Gastroesophageal sphincter (tissue), 4 donors: ENCODE measurements around the gene FAM3B. TPM values are rescaled to one million over a fixed set of nuclear protein-coding genes. Genes with fewer than 3 reads are reported as not detected.
A peak's percentile ranks its signal among the peaks of the same experiment; 100 is the strongest.

Experiments used
- ATAC-seq: fragments of 150-250 bp; one replicate; pipeline ENCODE4 v1.9.1; 2016; ENCODE audit warnings: mild to moderate bottlenecking, moderate library complexity
- H3K27ac ChIP-seq, 4 donors: fragments of 200-600 bp; sonication (generic) in 3 of 4; 1 replicate in 3 of 4; 2 replicates in 1 of 4; pipeline ENCODE4 v1.5.1; 2016 to 2019
- H3K27me3 ChIP-seq: fragments of 200-600 bp; sonication (generic); one replicate; pipeline ENCODE4 v1.5.1; 2019
- H3K36me3 ChIP-seq, 2 donors: fragments of 200-600 bp; sonication (generic); one replicate each; pipeline ENCODE4 v1.5.1; 2019; ENCODE audit warnings: control low read depth in 1 of 2
- H3K4me1 ChIP-seq, 3 donors: fragments of 200-600 bp; sonication (generic); 1 replicate in 2 of 3; 2 replicates in 1 of 3; pipeline ENCODE4 v1.5.1; 2016 to 2019; ENCODE audit warnings: control low read depth in 2 of 3
- H3K4me3 ChIP-seq, 2 donors: fragments of 200-600 bp; sonication (generic); one replicate each; pipeline ENCODE4 v1.5.1; 2019; ENCODE audit warnings: mild to moderate bottlenecking in 1 of 2, moderate library complexity in 1 of 2
- H3K9me3 ChIP-seq, 3 donors: fragments of 200-600 bp; sonication (generic); one replicate each; pipeline ENCODE4 v1.5.1; 2017 to 2019; ENCODE audit warnings: control low read depth in 2 of 3
- EP300 ChIP-seq: sonication (generic); formaldehyde crosslinking; IDR thresholded peaks from one replicate; pipeline ENCODE4 v1.6.1; 2017; ENCODE audit warnings: antibody characterized with exemption, mild to moderate bottlenecking
- POLR2A ChIP-seq, 2 donors: fragments of 450-650 bp; IDR thresholded peaks; one replicate each; pipeline ENCODE4 v1.6.1; 2017; ENCODE audit warnings: antibody characterized with exemption in 2 of 2, mild to moderate bottlenecking in 2 of 2, moderate library complexity in 1 of 2
- POLR2AphosphoS5 ChIP-seq: sonication (generic); formaldehyde crosslinking; IDR thresholded peaks from one replicate; pipeline ENCODE4 v1.6.1; 2017; ENCODE audit warnings: antibody characterized with exemption
- WGBS, 2 donors: methylation state at CpG; one replicate each; pipeline ENCODE4 v1.1.5; 2018; ENCODE audit warnings: low coverage in 1 of 2; 5-methylcytosine and 5-hydroxymethylcytosine counted together
- total RNA-seq, 4 donors: library from RNA; depleted of rRNA; stranded (reverse); fragments of >200 nt; gene quantifications; one replicate each; pipeline ENCODE4 v1.1.0, GENCODE V29; 2016
- TF ChIP-seq, protein P1 (sequence below), 4 experiments: fragments of 200-600 bp in 2 of 4; fragments of 450-650 bp in 2 of 4; sonication (generic) in 1 of 4; IDR thresholded peaks; one replicate each; pipeline ENCODE4 v1.5.1; 2017 to 2019; ENCODE audit warnings: antibody characterized with exemption in 4 of 4, mild to moderate bottlenecking in 2 of 4, moderate library complexity in 2 of 4

FAM3B gene
- total RNA-seq, 4 donors from 2014 or later: 0.31 to 7.1 TPM; not detected in 2

DNA sequence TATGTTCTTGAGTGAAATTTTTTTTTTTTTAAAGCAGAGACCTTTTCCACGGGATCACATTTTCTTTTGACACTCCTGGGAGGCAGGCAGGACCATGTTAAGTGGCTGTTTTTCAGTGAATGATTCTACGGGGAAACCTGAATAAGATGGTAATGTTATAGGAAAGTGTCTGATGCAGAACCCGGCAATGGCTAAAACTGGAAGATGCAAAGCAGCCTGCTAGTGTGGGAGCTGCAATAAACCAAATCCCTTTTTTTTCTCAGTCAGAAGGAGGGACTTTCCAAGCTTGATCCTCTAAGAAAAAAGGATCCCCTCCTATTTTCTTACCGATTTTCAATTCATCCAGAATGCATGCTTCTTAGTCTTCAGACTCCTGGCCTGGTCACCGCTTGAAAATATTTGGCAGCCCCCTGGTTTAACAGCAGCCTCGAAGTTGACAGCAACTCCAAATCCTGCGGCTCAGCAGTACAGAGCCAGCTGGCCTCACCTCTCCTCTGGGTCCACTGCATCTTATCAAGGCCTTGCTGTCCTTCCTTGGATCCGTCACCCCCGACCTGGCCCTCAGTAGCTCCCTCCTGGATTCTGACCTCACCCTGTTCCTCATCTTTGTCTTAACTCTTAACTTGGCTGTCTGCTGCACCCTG is 50.8 kb downstream of the FAM3B start:
- ATAC-seq: no peak
- Histone ChIP-seq H3K9me3 (no peaks in the 10 kb centered on the region), H3K4me1 (peaks cover 0 to 67% (median 6%) of the 10 kb centered on the region in 3 donors), H3K27me3 (peaks cover 44% of the 10 kb centered on the region), H3K4me3 (no peak overlapping the region), H3K27ac (peak overlapping the region in 1 of 4 donors; percentile 59), H3K36me3 (no peaks in the 10 kb centered on the region)
- TF ChIP-seq POLR2AphosphoS5 (no peak), EP300 (no peak), POLR2A (IDR thresholded peaks at IDR 0.05) (no peak)
- TF ChIP-seq, protein P1, sequence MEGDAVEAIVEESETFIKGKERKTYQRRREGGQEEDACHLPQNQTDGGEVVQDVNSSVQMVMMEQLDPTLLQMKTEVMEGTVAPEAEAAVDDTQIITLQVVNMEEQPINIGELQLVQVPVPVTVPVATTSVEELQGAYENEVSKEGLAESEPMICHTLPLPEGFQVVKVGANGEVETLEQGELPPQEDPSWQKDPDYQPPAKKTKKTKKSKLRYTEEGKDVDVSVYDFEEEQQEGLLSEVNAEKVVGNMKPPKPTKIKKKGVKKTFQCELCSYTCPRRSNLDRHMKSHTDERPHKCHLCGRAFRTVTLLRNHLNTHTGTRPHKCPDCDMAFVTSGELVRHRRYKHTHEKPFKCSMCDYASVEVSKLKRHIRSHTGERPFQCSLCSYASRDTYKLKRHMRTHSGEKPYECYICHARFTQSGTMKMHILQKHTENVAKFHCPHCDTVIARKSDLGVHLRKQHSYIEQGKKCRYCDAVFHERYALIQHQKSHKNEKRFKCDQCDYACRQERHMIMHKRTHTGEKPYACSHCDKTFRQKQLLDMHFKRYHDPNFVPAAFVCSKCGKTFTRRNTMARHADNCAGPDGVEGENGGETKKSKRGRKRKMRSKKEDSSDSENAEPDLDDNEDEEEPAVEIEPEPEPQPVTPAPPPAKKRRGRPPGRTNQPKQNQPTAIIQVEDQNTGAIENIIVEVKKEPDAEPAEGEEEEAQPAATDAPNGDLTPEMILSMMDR (IDR thresholded peaks at IDR 0.05): no peak
- WGBS, 2 donors: 44 to 56% methylated on average over 7 to 9 of the region's 9 CpGs

DNA sequence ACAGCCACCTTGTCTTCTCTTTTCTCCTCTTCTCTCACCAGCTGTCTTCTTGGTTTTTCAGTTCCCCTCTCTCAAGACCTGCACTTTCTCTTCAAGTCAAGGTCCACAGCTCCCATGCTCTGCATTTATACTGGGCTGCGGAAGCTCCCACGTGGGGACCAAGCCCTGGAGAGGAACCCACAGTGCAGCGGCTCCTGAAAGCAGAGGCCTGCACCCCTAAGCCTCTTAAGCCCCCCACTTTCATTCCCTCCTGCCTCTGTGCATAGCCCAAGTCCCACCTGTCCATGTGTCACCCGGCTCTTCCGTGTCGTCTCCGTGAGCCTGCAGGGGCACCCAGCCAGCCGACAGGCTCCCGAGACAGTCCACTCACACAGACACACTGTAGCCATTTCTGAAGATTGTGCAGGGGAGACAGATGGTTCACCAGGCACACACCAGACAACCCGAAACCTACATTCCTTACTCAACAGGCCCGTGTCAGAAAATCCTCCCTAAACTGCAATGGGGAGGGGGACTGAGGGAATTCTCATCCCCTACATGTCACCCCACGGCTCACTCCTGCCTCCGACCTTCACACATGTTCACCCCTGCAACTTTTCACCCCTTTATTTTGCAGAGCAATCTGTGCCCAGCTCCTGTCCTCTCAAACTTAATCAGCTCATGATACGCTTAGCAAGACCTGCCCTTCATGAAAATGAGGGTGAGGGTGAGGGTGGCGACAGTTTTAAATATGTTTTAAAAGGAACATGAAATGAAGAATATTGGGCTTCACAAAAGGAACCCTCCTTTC is 51.5 kb downstream of the FAM3B start:
- no peak for ATAC-seq
- Histone ChIP-seq H3K4me1 (peaks cover 0 to 62% (median 6%) of the 10 kb centered on the region in 3 donors), H3K9me3 (no peaks in the 10 kb centered on the region), H3K27me3 (peaks cover 44% of the 10 kb centered on the region), H3K36me3 (no peaks in the 10 kb centered on the region), H3K27ac (peak overlapping the region in 1 of 4 donors; percentile 59), H3K4me3 (no peak overlapping the region)
- TF ChIP-seq POLR2AphosphoS5 (no peak), EP300 (no peak)
- TF ChIP-seq, protein P1 (IDR thresholded peaks at IDR 0.05): no peak
- WGBS, 2 donors: 83 to 87% methylated on average over 7 to 9 of the region's 15 CpGs

DNA sequence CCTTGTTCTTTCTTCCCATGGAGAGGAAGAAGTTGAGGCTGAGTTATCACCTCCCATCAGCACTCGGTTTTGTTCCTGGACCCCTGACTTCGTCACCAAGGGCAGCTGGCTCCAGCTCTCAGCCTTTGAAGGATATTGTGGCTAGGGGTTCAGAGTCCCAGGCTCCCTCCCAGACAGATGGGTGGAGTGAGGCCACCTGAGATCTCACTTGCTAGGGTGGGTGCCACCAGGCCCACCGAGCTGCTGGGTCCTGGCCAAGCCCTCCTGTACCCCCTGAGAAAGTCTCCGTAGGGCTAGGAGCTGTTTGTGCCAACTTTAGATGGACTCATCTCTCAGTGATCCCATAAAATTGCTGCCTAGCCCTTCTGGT is 52.1 kb downstream of the FAM3B start:
- H3K27ac ChIP-seq: peak overlapping the region in 3 of 4 donors; percentile 47 to 59 (median 53)
- H3K36me3 ChIP-seq: no peaks in the 10 kb centered on the region
- H3K27me3 ChIP-seq: peaks cover 39% of the 10 kb centered on the region
- TF ChIP-seq POLR2AphosphoS5: no peak
- TF ChIP-seq EP300: no peak
- TF ChIP-seq, protein P1 (IDR thresholded peaks at IDR 0.05): no peak
- no peak for TF ChIP-seq POLR2A (IDR thresholded peaks at IDR 0.05)
- 55 to 85% methylated on average over 2 to 4 of the region's 4 CpGs for WGBS, 2 donors
- peak overlapping the region in 1 of 2 donors; percentile 51 for H3K4me3 ChIP-seq
- ATAC-seq: no peak
- H3K4me1 ChIP-seq: peaks cover 0 to 56% (median 6%) of the 10 kb centered on the region in 3 donors
- H3K9me3 ChIP-seq: no peaks in the 10 kb centered on the region

- Histone ChIP-seq H3K4me1 (peaks cover 0 to 50% (median 6%) of the 10 kb centered on the region in 3 donors), H3K27ac (peak overlapping the region in 3 of 4 donors; percentile 47 to 59 (median 53)), H3K27me3 (peaks cover 33% of the 10 kb centered on the region), H3K36me3 (no peaks in the 10 kb centered on the region), H3K9me3 (no peaks in the 10 kb centered on the region), H3K4me3 (peak overlapping the region; percentile 4 to 51)
- TF ChIP-seq POLR2A (IDR thresholded peaks at IDR 0.05) (no peak), POLR2AphosphoS5 (no peak), EP300 (no peak)
- TF ChIP-seq, protein P1 (IDR thresholded peaks at IDR 0.05): peak in 1 of 4 experiments; percentile 25
- ATAC-seq: peak; percentile 42
- WGBS, 2 donors: 0% methylated on average over 1 of the region's 29 CpGs; no CpG with 5 or more reads in 1 of the 2 donors
Measured at GRCh38 chr21:41369105-41369919, 52.7 kb downstream of the FAM3B start.
